ENCODE measurements around the gene NRBF2.
A peak's percentile ranks its signal among the peaks of the same experiment; 100 is the strongest.

The NRBF2 gene

DNA sequence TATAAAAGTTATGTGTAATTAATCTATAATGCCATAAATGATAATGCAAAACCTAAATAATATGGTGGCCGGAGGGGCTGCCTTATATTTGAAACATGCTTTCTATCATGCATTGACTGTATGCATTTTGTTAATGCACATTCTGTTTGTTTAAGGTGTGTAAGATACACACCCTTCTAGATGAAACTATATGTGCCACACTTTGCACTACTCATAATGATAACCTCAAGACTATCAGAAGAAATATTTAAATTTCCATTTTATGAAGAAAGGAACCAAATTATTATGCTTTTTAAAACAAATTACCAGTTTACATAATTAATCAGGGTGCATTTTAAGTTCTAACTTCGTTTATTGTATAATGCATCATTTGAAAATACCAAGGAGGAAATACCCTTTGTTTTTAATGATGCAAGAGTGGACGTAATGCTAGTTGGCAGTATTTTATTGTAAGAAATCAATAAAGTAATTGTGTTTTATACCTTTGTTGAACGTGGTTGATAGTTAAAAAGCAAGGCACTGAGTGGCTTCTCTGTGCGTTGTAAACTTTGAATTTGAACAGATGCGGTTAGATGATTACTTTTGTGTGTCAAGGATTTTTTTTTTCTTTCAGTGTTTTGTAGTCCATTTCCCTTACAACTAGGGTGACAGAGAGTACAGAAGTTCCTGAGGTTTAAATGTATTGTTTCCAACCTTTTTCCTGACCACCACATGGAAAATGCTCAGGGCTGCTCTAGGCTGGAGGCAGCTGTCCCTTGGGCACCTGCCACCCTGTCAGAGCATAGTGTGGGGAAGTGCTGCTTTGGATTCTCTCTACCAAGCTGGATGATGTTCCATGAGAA is 21.6 kb downstream of the NRBF2 start:
- DNase-seq (ENCODE audit: low read depth): no peak

DNA sequence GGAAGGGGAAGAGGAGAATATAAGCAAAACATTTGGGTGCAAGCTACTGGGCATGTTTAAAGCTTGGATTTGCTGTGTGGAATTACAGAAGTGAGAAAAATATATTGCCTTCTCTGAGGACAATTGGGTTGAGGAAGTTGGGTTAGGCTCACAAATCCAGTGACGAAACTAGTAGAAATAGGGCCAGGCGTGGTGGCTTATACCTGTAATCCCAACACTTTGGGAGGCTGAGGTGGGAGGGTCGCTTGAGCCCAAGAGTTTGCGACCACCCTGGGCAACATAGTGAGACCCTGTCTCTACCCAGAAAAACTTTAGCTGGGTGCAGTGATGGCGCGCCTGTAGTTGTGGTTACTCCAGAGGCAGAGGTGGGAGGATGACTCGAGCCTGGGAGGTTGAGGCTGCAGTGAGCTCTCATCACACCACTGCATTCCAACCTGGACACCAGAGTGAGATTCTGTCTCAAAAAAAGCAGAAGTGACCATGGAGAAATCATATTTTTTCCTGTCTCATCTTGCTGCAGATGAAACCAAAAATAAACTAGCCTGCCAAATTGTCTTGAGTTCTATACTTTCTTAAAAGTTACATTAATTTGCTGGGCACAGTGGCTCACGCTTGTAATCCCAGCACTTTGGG is 22.4 kb downstream of the NRBF2 start:
- TF ChIP-seq, protein P1, sequence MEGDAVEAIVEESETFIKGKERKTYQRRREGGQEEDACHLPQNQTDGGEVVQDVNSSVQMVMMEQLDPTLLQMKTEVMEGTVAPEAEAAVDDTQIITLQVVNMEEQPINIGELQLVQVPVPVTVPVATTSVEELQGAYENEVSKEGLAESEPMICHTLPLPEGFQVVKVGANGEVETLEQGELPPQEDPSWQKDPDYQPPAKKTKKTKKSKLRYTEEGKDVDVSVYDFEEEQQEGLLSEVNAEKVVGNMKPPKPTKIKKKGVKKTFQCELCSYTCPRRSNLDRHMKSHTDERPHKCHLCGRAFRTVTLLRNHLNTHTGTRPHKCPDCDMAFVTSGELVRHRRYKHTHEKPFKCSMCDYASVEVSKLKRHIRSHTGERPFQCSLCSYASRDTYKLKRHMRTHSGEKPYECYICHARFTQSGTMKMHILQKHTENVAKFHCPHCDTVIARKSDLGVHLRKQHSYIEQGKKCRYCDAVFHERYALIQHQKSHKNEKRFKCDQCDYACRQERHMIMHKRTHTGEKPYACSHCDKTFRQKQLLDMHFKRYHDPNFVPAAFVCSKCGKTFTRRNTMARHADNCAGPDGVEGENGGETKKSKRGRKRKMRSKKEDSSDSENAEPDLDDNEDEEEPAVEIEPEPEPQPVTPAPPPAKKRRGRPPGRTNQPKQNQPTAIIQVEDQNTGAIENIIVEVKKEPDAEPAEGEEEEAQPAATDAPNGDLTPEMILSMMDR (conservative IDR thresholded peaks at IDR 0.05; ENCODE audit: low read length): no peak
- H3K4me3 ChIP-seq (ENCODE audit: low read length): no peak overlapping the region
- DNase-seq (ENCODE audit: low read depth): no peak

More for the DNA sequence above, 21.6 kb downstream of the NRBF2 start:
- TF ChIP-seq, protein P1 (conservative IDR thresholded peaks at IDR 0.05; ENCODE audit: low read length): no peak
- H3K4me3 ChIP-seq (ENCODE audit: low read length): no peak overlapping the region

DNA sequence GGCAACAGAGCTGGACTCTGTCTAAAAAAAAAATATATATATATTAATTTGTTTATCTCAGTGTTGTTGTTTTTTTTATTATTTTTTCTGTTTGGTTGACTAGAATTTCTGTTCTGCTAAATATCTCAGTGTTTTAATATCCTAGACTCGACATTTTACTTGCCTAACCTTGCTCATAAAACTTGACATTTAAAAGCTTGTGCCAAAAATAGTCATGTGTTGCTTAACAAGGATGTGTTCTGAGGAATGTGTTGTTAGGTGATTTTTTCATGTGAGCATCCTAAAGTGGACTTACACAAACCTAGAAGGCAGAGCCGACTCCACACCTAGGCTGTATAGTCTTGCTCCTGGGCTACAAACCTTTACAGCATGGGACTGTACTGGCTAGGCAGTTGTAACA is 23.1 kb downstream of the NRBF2 start:
- H3K4me3 ChIP-seq (ENCODE audit: low read length): no peak overlapping the region
- TF ChIP-seq, protein P1 (conservative IDR thresholded peaks at IDR 0.05; ENCODE audit: low read length): no peak
- peak; percentile 59 for DNase-seq (ENCODE audit: low read depth)

DNA sequence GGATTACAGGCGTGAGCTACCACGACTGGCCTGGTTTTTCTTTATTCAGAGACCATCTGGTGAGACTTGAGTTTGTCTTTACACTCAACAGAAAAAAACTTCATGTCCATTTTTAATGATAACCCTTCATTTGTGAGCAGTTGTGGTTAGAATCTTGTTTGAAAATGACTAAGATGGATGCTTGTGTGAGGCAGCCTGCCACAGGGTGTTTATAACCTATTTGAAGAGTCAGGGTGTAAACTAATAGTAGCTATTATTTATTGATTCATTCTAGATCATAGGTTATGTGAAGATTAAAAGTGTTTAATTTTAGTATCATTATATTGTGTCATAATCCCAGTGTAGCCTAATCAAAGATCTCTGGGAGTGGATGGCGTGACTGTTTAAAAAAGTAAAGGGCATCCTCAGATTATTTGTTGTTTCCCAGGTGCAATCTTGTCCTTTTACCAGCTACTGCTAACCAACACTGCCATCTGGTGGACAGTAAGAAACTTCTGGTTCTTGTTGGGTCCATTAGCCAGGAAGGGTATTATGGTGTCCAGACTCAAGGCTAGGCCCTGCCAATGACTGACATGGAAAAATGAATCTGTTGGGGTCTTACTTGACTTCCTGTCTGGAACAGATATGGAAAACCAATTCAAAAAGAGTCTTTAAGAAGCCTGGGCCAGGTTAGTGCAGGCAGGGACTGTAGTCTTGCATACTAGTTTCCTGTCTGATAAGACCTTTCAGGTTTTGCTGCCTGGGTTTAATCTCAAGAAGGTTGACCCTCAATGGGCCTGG is 24.9 kb downstream of the NRBF2 start:
- TF ChIP-seq, protein P1 (conservative IDR thresholded peaks at IDR 0.05; ENCODE audit: low read length): peak; percentile 84
- H3K4me3 ChIP-seq (ENCODE audit: low read length): no peak overlapping the region
- DNase-seq (ENCODE audit: low read depth): peak; percentile 94

DNA sequence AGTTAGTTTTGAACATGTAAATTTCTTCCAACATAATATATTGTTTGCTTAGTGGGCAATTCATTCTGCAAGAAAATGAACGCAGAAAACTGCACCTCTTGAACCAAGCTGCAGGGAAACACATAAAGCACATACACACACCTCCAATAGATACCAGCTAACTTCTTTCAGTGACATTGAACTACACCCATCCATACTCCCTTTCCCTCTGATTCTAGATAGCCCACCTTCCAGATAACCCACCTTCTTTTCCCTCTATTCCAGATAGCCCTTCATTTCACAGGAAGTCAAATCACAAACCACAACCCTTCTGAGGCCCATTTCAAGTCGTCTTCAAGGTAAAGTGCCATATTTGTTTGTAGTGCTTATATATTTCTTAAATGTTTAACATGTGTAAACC is 28.5 kb downstream of the NRBF2 start:
- no peak overlapping the region for H3K4me3 ChIP-seq (ENCODE audit: low read length)
- TF ChIP-seq, protein P1 (conservative IDR thresholded peaks at IDR 0.05; ENCODE audit: low read length): no peak
- DNase-seq (ENCODE audit: low read depth): no peak

DNA sequence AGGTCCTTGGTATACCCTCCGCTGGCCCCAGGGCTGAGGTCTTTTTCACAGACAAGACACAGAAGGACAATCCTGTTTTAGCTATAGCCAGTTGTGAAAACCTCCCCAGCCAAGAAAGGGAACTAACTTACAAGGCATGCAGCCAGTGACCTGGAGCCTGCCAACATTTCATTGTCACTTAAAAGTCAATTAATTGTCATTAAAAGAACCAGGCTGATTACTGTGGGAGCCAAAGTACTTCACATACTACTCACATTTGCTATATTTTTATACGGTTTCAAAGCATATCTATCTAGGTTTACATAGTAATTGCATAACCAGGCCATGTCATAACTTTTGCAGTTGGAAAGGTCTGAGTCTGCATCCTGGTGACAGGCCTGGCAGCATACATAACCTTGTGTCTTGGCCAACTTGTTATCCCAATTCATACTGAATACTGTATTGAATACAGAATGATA is 31.1 kb downstream of the NRBF2 start:
- TF ChIP-seq, protein P1 (conservative IDR thresholded peaks at IDR 0.05; ENCODE audit: low read length): no peak
- peak; percentile 32 for DNase-seq (ENCODE audit: low read depth)
- H3K4me3 ChIP-seq (ENCODE audit: low read length): no peak overlapping the region
